Adrenal gland (tissue), 12 donors: Measurements from ENCODE around the gene SDC4. TPM values are rescaled to one million over a fixed set of nuclear protein-coding genes. Genes with fewer than 3 reads are reported as not detected.
A peak's percentile ranks its signal among the peaks of the same experiment; 100 is the strongest.

ENCODE experiments used
- DNase-seq, 7 donors: peaks; one replicate each; pipeline ENCODE4 v3.0.0-alpha.2; 2019 to 2020
- H3K27ac ChIP-seq, 5 donors: fragments of 200-600 bp; sonication (generic) in 4 of 5; 1 replicate in 3 of 5; 2 replicates in 2 of 5; pipeline versions ENCODE4 v1.5.1 to v1.8.0; 2016 to 2020; ENCODE audit warnings: mild to moderate bottlenecking in 1 of 5
- H3K27me3 ChIP-seq: fragments of 200-600 bp; 2 replicates; pipeline ENCODE4 v1.8.0; 2021
- H3K36me3 ChIP-seq, 2 donors: fragments of 200-600 bp; replicated peaks in 1 of 2; 1 replicate in 1 of 2; 2 replicates in 1 of 2; pipeline versions ENCODE4 v1.5.1 to v1.8.0; 2018 to 2022
- H3K4me1 ChIP-seq, 2 donors: fragments of 200-600 bp; replicated peaks in 1 of 2; 1 replicate in 1 of 2; 2 replicates in 1 of 2; pipeline versions ENCODE4 v1.5.1 to v1.8.0; 2018 to 2021
- H3K4me3 ChIP-seq, 4 donors: fragments of 200-600 bp; sonication (generic) in 3 of 4; one replicate each; pipeline ENCODE4 v1.5.1; 2016 to 2018
- H3K9me3 ChIP-seq, 3 donors: fragments of 200-600 bp; sonication (generic) in 1 of 3; replicated peaks in 1 of 3; 1 replicate in 2 of 3; 2 replicates in 1 of 3; pipeline versions ENCODE4 v1.5.1 to v1.8.0; 2016 to 2021
- CTCF ChIP-seq, 6 experiments: fragments of 450-650 bp in 4 of 6; fragments of 200-600 bp in 2 of 6; sonication (generic) in 1 of 6; IDR thresholded peaks; 1 replicate in 5 of 6; 2 replicates in 1 of 6; pipeline versions ENCODE4 v1.5.1 to v1.8.0; 2016 to 2021; ENCODE audit warnings: antibody characterized with exemption in 6 of 6, mild to moderate bottlenecking in 2 of 6, moderate library complexity in 1 of 6
- POLR2A ChIP-seq, 2 donors: fragments of 450-650 bp; IDR thresholded peaks; one replicate each; pipeline ENCODE4 v1.6.1; 2017; ENCODE audit warnings: antibody characterized with exemption in 2 of 2, mild to moderate bottlenecking in 2 of 2, moderate library complexity in 1 of 2
- WGBS, 4 donors: extraction: QIAGEN DNeasy Blood & Tissue Kit in 2 of 4; methylation state at CpG; one replicate each; pipeline versions ENCODE4 v1.1.5 to v1.1.7; 2013 to 2017; 5-methylcytosine and 5-hydroxymethylcytosine counted together
- intact Hi-C, 2 donors: fragments of 100-400 bp; cut with DNase I; formaldehyde crosslinking; loops; one replicate each; pipeline versions ENCODE4 v1.14.1 to v1.15.0; 2022 to 2023
- polyA plus RNA-seq, 3 donors: library from polyadenylated mRNA; stranded (reverse); fragments of 200-250 nt in 2 of 3; fragments of 350-450 nt in 1 of 3; fragmentation: Illumina TruSeq in 1 of 3; extraction: RNeasy Lipid Tissue Mini Kit (QIAGEN cat#74804) in 1 of 3; gene quantifications; one replicate each; pipeline ENCODE4 v1.2.3, GENCODE V29; 2013 to 2014
- total RNA-seq, 9 donors: library from RNA; depleted of rRNA in 4 of 9; stranded (reverse); fragments of >200 nt in 4 of 9; fragments of 120-200 nt in 1 of 9; fragmentation: NEBNext Ultra II Directional in 1 of 9; extraction: Animal tissue kit (Norgen Biotek cat#: 25700) in 1 of 9; gene quantifications; one replicate each; pipeline versions ENCODE4 v1.1.0 to v1.2.4, GENCODE V29; 2013 to 2023
- donor health status: healthy with polysubstance abuse.
- donor health status: Bipolar disorder and iron deficiency.
- donor health status: DM: yes; HTN: yes; CAD: no.
- donor health status: DM: no; HTN: no; CAD: no.
- donor health status: DM: no; HTN: no; CAD: no.
- donor health status: DM: yes; HTN: yes; CAD: no.

Gene SDC4
- total and polyA plus RNA-seq, 12 donors = 48.7 to 128 (median 72.4) TPM

GRCh38 chr20:45345104-45345936, 2.9 kb downstream of the SDC4 start:
- 66 to 82% (median 72%) methylated on average over 9 of the region's 9 CpGs for WGBS, 4 donors
- H3K27me3 ChIP-seq = no peaks in the 10 kb centered on the region
- peak overlapping the region; percentile 63 to 98 (median 94) for H3K27ac ChIP-seq
- intact Hi-C loops = no loop called here
- H3K4me1 ChIP-seq = peaks cover 67 to 72% of the 10 kb centered on the region in 2 donors
- no peaks in the 10 kb centered on the region for H3K36me3 ChIP-seq
- H3K4me3 ChIP-seq = no peak overlapping the region
- peak in 1 of 7 donors; percentile 39 for DNase-seq
- H3K9me3 ChIP-seq = no peaks in the 10 kb centered on the region
- TF ChIP-seq CTCF (IDR thresholded peaks at IDR 0.05) = no peak
- no peak for TF ChIP-seq POLR2A (IDR thresholded peaks at IDR 0.05)

GRCh38 chr20:45344168-45344860, 3.9 kb downstream of the SDC4 start:
- intact Hi-C loops = no loop called here
- peak; percentile 84 to 96 (median 93) for DNase-seq
- Histone ChIP-seq H3K4me1 (peaks cover 76 to 82% of the 10 kb centered on the region in 2 donors), H3K27me3 (no peaks in the 10 kb centered on the region), H3K36me3 (no peaks in the 10 kb centered on the region), H3K9me3 (no peaks in the 10 kb centered on the region), H3K4me3 (peak overlapping the region in 1 of 4 donors; percentile 41), H3K27ac (peak overlapping the region; percentile 87 to 98 (median 94))
- WGBS, 4 donors = 25 to 33% (median 27%) methylated on average over 8 to 9 of the region's 9 CpGs
- peak; percentile 66 to 96 for TF ChIP-seq POLR2A (IDR thresholded peaks at IDR 0.05)
- no peak for TF ChIP-seq CTCF (IDR thresholded peaks at IDR 0.05)

- Histone ChIP-seq H3K27me3 (no peaks in the 10 kb centered on the region), H3K4me1 (peaks cover 82 to 88% of the 10 kb centered on the region in 2 donors), H3K36me3 (no peaks in the 10 kb centered on the region), H3K9me3 (no peaks in the 10 kb centered on the region), H3K4me3 (peak overlapping the region in 1 of 4 donors; percentile 41), H3K27ac (peak overlapping the region; percentile 87 to 98 (median 94))
- TF ChIP-seq POLR2A (IDR thresholded peaks at IDR 0.05) (no peak), CTCF (IDR thresholded peaks at IDR 0.05) (no peak)
- intact Hi-C loops = no loop called here
- WGBS, 4 donors = 46 to 70% (median 54%) methylated on average over 6 of the region's 6 CpGs
- peak in 1 of 7 donors; percentile 37 for DNase-seq
These were observed 4.6 kb downstream of the SDC4 start for GRCh38 chr20:45343532-45344167.
